HK-2 (cell line): ENCODE results near the gene PTAR1.

Source experiments
- DNase-seq: peaks from one replicate; pipeline ENCODE4 v3.0.0-alpha.2; 2018; ENCODE audit not compliant: unreplicated experiment

PTAR1 gene

DNA sequence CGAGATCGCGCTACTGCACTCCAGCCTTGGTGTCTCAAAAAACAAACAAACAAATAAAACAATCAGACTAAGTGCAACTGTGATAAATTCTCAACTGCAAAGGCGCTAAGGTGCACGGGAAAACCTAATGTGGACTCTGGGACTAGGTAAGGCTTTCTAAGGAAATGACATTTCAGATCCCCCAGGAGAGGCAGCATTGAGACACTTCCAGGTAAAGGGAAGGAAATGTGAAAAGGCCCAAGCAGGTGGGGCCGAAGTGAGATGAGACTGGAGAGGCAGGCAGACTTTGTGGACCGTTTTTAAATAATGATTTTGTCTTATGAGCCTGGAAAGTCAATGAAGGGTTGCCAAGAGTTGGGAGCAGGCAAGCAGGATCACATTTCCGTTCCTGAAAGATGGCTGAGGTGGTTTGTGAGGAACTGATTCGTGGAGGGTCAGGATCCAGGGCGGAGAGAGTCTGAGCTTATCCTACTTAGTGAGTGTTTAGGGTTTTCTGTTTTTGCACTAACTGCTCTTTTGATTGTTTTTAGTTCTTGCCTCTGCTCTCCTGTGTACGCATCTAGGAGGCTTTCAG is 85.6 kb downstream of the PTAR1 start:
- DNase-seq = no peak

DNA sequence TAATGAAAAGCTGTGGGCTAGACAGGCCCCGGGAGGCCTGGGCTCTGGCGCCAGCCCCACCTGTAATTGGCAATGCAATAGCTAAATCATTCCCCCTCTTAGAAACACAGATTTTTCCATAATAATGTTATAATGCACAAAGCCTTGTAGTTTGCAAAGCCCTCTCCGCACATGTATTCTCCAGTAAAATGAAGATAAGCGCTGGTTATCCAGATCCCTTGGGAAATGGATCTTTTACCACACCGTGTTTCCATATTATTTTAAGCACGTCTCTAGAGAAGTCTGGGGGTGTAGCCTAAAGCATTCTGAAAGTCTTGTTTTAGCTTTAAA is 86.5 kb downstream of the PTAR1 start:
- DNase-seq = no peak

DNA sequence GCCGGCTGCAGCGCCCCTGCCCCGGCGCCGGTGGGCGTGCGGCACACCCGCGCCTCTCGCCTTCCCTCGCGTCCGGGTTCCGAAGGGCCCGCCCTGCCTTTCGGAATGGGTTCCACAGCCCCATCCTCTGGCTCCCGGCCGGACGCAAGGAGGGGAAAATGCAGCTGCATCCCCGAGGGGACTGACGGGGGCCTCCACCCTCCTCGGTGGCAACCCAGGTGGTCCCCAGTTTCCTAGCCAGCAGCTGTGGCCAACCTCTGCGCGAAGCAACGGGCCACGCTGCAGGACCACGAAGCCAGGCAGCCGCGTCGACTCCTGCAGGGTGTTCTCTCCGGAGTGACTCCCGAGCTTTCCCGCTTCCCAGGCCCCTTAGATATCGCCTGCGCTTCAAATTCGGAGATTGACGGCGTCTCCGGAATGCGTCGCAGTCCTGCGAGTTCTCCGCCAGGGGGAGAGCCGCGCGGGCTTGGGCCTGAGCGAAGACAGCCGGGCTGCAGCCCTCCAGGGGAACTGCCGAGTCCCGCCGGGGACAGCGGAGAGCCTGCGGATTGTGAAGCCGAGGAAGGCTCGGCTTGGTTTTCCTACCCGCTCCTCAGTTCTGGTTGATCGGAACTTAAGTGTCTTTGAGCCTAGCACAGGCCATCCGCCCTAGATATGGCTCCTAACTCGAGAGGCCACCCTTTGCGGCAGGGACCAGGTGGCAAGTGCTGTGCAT is 87.1 kb downstream of the PTAR1 start:
- peak; percentile 52 for DNase-seq

DNA sequence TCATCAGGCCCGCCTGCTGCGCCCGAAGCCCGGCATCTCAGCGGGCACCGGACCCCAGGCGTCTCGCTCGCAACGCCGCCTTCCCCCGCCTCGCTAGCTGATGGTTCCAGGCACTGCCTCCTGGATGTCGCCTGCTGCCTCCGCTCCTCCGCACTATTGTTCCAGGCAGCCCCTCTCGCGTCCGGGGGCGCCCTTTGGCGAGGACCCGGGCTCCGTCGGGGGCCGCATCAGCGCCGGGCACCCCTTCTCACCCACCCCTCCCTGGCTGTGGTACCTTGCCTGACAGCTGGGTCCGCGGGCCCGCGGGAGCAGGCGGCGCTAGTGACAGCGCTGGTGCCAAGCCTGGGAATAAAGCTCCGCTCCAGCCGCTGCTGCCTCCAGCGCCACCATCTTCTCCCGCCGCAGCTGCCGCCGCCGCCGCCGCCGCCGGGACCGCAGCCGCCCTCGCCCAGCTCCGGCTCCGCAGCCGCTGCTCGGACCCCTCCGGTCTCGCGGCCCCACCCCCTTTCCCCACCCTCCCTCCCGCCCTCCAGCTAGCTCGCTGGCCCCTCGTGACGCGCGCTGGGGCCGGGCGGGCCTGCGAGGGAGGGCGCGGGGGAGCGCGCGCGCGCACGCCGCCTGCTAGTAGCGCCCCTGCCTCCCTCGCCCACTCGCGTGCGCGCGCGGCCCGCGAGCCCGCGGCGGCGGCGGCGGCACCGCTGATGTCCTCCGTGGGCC is 87.8 kb downstream of the PTAR1 start, which contains the start of gene APBA1:
Gene APBA1, minus strand, starts transcription at position 493 of the 717 bp plus-strand sequence.
- peak; percentile 4 for DNase-seq

DNA sequence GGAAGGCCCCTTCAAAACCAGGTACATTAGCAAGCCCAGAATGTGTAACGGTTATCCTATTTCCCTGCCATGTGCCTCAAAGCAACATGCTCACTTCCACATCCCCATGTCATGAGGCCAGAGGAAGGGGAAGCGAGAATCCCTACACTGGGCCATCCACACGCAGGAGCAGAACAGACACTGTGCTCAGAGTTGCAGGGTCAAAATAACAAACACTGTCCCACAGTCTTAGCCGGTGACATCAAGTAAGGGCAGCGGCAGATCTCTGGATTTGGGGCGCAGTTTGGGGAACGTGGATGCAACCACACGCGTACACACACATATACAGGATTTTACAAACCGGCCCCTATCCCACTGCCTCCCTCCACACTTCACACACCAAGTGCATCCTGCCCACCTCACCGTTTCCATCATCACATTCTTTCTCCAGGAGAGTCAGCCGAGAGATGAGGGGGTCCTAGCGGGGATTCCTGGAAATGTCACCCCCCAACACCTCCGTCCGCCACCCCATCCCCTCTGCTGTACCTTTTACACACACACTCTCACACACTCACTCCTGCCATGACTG is 88.4 kb downstream of the PTAR1 start:
- DNase-seq = no peak

DNA sequence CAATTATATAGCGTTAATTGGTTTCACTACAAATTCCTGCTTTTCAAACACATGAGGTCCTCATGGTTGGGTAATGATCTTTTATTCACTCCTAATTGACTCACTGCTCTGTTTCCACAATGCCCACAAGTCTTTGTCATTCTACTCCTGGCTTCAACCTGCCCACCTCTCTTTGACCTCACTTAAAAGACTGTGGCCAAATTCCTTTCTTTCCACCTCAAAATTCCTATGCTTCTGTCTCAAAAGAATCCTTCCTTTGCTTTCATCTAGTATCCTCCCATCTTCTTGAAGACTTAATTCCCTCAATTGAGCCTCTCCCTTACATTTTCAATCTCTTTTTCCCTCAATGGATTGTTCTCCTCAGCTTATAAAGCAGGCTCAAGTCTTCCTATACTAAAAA is 92.5 kb downstream of the PTAR1 start:
- DNase-seq = no peak

DNA sequence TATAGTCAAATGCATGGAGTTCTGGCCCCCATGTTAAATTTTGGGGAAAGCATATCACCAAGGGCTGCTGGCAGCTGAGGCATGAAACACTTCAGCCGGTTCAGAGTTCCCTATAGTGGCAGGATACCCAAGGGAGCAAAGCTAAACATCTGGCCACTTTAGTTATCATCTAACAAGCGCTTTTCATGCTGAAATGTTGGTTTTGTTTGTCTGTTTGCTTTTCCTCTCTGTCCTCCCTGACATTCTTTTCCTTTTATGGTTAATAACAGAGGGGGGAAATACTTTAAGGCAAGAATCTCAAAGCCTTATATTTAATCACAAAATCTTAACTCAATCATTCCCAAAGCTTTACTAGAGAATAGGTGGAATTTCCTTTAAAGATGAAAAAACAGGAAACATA is 99.5 kb downstream of the PTAR1 start:
- DNase-seq = no peak
